Measurements from ENCODE around the gene EFHC2.

GRCh38 chrX:44352758-44353157, 9.3 kb upstream of the EFHC2 start:
- no peak for TF ChIP-seq POLR2AphosphoS5 (IDR thresholded peaks at IDR 0.05; ENCODE audit: low read depth, low read length)
- no peak for TF ChIP-seq POLR2A (IDR thresholded peaks at IDR 0.05; ENCODE audit: low read depth, low read length)
- TF ChIP-seq TAF1 (IDR thresholded peaks at IDR 0.05; ENCODE audit: borderline replicate concordance, low read depth, low read length), result no peak
